T-helper 22 cell (primary cell): Measurements from ENCODE around the gene SLC2A8.
A peak's percentile ranks its signal among the peaks of the same experiment; 100 is the strongest.

ENCODE experiments used
- DNase-seq: peaks from one replicate; pipeline ENCODE4 v3.0.0-alpha.2; 2020; ENCODE audit warnings: low read depth

The SLC2A8 gene

DNA sequence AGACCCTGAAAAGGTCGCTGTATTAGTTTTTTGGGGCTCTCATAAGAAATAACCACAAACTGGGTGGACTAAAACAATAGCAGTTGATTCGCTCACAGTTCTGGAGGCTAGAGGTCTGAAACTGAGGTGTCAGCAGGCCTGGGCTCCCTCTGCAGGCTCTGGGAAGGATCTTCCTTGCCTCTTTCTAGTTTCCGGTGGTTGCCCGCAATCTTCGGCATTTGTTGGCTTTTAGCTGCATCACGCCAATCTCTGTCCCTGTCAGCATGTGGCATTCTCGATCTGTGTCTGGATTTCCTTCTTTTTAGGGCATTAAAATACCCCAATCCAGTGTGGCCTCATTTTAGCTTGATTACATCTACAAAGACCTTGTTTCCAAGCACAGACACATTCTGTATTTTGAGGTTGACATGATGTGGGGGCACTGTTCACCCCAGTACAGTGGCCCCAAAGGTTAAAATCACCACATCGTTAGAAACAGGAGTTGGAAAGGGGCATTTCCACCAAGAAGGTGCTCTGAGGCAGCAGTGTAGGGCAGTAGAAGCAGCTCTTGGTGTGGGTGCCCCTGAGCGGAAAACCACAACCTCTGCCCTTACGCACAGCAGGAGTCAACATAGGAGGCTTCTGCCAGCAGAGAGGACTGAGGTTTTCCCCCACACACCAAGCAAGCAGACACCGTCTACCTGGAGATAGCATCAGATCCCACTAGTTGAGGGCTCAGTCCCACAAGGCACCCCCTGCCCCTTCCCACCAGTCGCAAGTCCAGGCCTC is 40.7 kb downstream of the SLC2A8 start:
- DNase-seq = peak; percentile 34

DNA sequence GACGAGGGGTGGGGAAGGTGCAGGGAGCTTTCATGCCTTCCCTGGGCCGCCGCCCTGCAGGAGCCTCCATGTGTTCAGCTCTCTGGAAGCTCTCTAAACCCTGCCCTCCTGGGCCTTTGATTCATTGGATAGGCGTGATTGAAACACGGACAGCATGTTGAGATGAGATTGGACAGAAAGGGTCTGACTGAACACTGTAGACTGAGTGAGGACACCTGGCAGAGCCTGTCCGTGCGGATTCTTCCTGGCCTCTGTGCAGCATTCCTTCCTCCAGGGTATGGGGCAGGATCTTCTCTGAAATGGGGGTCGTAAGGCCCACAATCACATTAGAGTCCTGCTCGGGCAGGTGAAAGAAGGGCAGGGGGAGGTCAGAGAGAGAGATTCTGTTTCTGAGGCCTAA is 41.4 kb downstream of the SLC2A8 start:
- no peak for DNase-seq

DNA sequence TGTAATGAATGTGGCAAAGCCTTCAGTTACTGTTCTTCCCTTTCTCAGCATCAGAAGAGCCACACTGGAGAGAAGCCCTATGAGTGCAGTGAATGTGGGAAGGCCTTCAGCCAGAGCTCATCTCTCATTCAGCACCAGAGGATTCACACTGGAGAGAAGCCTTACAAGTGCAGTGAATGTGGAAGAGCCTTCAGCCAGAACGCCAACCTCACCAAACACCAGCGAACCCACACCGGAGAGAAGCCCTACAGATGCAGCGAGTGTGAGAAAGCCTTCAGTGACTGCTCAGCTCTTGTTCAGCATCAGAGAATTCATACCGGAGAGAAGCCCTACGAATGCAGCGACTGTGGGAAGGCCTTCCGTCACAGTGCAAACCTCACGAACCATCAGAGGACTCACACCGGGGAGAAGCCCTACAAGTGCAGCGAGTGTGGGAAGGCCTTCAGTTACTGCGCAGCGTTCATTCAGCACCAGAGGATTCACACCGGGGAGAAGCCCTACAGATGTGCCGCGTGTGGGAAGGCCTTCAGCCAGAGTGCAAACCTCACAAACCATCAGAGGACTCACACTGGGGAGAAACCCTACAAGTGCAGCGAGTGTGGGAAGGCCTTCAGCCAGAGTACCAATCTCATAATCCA is 47.4 kb downstream of the SLC2A8 start:
- no peak for DNase-seq

DNA sequence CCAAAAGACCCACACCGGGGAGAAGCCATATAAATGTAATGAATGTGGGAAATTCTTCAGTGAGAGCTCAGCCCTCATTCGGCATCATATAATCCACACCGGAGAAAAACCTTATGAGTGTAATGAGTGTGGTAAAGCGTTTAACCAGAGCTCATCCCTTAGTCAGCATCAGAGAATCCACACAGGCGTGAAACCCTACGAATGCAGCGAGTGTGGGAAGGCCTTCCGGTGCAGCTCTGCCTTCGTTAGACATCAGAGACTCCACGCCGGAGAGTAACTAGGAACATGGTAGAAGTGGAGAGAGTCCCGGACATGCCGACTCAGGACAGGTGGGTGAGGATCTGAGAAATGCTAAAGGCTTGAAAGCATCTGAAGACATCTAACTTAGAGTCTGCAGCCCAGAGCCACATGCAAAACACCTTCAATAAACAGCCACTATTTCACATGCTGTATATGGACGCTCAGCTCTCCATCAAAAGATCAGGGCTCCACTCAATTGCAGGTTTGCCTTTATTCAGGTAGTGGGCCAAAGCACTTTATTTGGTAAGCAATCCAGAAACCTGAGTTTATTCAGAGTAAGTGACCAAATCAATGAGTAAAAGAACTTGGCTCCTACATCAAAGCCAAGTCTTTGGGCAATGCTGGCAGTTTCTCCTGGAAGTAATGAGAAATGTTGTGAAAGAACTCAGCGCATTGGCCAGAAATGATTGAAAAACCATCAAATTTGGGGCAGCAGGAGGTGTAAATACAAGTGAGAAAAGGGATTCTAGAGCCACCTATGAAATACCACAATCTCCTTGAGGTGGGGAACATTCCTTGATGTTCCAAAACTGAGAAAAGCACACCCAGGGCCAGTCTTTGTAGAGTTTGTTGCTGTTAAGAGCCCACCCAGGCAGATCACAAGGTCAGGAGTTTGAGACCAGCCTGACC is 48.2 kb downstream of the SLC2A8 start:
- DNase-seq = no peak

DNA sequence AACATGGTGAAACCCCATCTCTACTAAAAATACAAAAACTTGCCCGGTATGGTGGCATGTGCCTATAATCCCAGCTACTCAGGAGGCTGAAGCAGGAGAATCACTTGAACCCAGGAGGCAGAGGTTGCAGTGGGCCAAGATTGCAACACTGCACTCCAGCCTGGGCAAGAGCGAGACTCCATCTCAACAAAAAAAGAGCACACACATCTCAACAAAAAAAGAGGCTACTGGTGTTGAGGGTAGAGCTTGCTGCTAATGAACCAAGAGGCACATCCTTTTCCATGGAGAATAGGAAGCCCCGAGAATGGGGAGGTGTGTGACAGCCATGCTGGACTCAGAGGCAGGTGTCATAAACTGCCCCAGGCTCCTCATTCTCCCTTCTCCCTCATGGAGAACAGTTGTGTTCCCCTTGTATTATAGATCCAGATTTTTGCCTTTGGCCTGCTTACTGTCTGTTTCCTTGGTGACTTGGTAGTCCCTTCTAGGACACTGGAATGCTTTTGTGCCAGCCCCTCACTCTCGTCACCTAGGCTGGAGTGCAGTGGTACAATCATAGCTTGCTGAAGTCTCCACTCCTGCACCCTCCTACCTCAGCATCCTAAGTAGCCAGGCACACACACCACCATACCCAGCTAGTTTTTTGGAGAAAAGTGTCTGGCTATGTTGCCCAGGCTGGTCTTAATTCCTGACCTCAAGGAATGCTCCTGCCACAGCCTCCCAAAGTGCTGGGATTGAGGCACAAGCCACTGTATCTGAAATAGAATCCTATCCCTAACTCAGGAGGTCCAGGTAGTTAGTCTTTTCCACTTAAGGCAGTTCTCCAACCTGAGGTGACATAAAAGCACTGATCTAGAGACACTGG is 49.1 kb downstream of the SLC2A8 start:
- DNase-seq = no peak

DNA sequence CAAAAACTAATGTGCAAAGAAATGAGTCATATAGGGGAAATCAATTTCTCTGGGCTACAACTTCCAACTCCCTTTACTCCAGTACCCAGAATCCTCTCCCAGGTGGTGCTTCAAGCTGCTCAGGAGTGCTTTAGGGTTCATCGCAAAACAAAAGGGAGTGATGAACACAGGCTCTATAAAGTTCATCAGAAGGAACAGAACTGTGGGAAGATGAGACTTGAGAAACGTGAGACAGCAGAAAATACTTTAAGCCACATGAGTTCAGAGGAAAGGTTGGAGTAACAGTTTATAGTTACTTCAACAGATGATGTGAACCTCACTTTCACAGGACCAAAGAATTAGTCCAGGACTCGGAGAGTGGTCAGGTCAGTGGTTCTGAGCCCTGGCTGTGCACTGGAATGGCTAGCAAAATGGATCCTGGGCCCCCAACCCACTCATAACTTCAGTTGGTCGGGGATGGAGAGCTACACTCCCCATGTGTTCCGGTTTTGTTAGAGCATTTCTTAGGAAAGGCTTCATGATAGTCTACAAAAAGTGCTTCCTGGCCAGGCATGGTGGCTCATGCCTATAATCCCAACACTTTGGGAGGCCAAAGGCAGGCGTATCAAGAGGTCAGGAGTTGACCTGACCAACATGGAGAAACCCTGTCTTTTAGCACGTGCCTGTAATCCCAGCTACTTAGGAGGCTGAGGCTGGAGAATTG is 49.9 kb downstream of the SLC2A8 start:
- no peak for DNase-seq

DNA sequence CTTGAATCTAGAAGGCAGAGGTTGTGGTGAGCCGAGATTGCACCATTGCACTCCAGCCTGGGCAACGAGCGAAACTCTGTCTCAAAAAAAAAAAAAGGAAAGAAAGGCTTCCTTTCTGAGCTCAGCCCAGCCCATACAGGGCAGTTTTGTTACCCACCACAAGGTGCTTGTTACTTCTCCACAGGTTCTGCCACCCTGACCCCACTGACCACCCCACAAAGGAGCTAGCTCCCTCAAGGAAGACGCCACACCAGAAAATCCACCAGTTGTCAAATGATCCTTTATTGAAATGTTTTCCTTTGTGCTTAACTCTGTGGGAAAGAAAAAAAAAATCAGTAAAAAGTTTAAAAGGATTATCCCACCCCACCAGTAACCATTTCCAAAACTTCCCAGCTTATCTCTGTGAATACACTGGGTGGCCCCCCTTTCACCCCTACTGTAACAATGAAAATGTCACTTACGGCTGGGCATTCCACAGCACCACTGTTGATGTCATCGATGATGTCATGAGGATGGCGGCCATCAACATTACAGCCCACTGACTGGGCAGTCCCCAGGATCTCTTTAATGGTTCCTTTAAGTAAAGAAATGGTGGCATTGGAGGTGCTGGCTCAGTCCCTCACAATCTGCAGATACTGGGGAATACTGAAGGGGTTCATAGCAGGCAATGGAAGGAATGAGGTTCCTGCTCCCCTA is 50.6 kb downstream of the SLC2A8 start:
- DNase-seq = no peak

DNA sequence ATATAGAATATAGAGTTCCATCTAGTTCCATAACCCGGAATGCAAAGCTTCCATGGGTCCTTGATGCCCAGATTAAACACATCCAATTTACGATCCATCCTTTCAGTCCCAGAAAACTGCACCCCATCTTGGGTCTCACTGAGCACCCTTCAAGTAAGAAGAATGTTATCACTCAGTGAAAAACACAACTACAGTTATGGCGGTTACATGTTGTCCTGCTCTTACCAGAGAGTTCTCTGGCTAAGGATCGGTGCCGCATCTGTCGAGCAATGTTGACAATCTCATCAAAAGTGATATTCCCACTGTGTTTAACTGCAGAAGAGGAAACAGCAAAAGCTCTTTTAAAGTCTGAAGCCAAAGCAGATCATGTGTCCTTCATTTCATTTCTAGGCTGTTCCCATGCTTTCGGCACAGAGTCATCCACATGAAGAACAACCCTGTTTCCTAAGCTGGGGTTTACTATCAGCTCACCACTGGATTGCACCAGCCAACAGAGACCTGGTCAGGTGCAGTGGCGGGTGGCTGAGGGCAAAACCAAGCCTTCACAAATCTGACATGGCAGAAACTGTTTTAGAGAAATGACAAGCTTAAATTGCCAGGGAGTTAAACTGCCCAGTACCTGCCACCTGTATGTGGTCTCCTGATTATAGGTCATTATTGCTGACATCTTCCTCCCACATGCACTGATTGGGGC is 51.3 kb downstream of the SLC2A8 start:
- no peak for DNase-seq

DNA sequence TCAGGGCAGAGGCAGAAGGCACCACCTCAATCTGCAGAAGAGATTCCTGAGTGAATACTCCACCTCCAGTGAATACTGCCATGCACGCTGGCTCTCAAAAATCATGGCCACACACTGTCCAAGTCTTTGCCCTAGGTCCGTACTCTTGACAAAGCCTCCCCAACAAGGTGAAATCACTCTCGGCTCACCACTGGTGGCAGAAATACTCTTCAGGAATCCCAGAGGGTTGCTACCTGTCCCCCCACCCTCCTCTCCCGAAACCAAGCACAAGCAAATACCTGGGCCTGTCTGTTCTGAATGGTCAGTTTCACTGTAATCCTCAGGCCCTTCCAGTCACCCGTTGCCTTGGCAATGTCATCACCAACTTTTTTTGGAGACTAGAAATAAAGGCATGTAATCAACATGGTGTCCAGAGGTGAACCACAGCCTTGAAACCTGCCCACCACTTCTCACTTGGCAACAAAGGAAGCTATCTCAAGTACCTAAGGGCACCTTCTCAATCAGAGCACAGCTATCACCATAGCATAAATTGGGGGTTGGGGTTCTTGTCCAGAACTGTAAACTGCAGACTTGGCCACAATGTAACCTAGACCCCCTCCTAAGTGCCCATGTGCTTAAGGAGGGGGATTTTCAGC is 52.5 kb downstream of the SLC2A8 start:
- no peak for DNase-seq

DNA sequence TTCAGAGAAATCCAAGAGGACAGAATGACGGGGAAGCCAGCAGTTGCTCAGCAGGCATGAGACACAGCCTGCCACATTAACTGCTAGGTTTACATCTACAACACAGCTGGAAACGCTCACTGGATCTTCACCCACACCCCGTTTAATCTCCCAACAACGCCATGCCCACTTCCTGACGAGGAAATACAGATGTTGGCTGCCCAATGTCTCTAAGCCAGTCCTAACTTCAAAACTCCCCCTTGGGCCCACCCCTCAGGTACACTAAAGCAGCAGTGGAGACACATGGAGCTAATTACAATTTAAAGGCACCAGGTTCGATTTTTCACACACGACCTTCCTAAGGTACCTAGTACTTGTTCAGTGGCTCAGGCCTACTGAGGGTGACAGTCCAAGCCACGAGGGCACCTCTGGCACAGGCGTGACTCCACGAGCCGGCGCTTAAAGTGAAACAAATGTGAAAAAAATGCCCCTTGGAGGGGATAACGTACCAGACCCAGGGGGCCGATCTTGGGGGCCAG is 53.3 kb downstream of the SLC2A8 start:
- no peak for DNase-seq

DNA sequence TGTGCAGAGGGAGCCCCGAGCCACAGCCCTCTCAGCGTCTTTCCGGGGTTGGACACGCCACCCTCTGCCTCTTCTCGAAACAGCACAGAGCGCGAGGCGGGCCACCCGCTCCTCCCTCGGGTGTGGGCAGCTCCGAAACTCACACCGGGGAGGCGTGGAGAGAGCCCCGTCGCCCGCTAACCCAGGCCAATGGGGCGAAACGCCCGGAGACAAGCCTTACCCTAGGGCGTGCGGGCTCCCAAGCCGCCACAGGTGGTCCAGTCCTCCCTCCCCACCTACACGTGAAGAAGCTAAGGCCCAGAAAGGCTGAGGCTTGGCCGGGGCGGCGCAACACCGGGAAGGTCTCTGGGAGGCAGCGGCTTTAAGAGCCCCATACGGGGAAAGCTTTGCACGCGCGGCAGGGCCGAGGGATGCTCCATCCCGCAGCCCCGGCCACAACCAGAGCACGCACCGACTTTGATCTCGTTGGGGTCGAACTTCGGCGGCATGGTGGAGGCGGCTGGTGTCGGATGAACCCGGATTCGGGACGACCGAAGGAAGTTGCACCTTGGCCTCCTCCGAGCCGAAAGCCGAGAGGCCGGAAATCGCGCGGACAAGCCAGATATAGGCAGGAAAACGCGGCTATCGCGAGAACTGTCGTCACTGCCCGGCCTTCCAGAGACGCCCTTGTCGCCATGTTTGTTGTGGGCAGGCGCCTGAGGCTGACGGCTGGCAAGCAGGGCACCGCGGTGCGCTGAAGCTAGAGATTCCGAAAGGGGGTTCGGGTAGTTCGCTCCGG is 54.0 kb downstream of the SLC2A8 start, which contains the start of the genes LRSAM1 and RPL12:
Gene LRSAM1 (plus strand): TSS at position 681 of the 778 bp plus-strand sequence. CDS start 3,018 bp downstream, outside the sequence.
Gene RPL12 (minus strand): TSS at position 577 of the 778 bp plus-strand sequence. CDS start 89 bp downstream, at position 488.
- DNase-seq = peak; percentile 92

DNA sequence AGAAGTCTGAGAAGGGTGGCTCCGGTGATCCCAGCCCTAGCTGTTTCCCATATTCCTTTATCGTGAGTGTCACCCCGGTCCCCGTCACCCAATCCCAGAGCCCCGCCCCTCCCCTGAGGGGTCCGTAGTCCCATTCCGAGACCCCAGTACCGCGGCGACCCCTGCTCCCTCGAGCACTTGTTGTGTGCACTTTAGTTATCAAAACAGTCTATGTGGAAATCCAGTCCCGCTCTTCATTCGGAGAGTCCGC is 54.6 kb downstream of the SLC2A8 start:
- DNase-seq = no peak

DNA sequence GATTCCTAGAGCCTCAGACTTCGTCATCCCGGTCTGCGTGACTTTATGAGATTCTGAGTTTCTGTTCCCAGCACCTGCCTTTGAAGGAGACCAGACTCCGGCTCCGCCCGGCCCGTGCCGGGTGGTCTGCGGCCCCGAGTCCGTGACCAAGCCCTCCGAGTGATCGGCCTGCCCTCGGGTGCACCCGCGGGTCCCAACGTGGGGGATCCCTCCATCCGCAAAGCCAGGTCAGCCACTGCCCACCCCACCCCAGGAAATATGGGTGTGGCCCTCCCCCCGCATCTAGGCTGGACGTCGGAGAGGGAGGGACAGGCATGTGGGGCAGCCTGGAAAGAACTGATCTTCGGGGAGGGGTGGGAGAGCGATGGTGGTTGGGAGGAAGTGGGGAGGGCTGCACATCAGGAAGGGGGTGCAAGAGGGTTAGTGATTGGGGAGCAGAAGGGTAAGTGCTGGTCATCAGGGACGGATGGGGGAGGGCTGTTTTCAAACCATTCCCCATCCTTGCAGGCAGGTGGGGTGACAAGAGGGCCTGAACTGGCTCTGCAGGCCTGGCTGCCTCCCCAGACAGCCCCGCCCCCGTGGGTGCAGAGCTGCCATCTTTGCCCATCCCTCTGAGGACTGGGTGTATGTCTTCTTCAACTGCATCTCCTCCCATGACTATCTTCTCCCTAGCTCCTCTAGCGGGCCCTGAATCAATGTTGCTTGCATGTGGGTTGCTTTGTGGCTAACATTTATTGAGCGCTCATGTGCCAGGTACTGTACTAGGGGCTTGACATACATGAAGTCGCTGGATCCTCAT is 55.1 kb downstream of the SLC2A8 start:
- DNase-seq = peak; percentile 14

DNA sequence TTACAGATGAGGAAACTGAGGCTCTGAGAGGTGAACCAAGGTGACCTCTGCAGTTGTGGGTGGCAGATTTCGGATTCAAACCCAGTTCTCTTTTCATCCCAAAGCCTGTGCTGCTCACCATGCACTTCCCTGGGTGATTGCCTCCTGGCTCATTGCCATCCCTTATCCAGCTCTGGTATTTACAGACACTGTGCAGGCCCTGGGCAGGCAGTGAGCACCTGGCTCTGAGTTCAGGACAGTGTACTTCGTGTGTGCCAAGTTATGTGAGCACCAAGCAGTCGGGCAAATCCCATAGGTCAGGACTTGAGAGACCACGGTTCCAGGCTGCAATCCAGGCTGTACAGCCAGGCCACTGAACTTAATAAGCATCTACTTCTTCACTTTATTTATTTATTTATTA is 55.7 kb downstream of the SLC2A8 start:
- DNase-seq = no peak

DNA sequence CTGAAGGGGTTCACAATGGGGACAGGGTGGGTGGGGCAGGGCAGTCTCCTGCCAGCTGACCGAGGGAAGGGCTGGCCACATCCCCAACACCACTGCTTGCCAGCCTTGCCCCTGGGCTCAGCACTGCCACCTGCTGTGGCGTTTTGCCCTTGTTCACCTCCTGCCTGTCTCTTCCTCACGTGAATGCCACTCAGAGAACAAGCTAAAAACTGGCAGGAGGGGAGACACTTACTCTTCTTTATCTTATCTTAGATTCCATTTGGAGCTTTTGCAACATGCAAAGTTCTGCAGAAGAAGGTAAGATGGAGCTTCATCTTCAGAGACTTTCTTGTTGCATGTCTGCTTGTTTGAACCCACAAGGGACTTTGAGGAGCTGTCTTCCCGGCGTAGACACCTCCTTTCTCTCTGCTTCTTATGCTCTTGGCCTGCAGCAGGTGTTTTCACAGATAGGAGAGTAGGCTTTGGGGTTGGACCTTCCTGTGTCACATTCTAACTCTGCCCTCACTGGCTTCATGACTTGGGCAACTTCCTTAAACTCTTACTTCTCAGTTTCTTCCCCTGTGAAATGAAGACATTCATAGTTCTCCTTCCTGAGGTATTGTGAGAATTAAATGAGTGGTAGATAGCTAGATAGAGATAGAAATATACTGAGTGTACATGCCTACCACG is 58.5 kb downstream of the SLC2A8 start:
- DNase-seq = no peak

DNA sequence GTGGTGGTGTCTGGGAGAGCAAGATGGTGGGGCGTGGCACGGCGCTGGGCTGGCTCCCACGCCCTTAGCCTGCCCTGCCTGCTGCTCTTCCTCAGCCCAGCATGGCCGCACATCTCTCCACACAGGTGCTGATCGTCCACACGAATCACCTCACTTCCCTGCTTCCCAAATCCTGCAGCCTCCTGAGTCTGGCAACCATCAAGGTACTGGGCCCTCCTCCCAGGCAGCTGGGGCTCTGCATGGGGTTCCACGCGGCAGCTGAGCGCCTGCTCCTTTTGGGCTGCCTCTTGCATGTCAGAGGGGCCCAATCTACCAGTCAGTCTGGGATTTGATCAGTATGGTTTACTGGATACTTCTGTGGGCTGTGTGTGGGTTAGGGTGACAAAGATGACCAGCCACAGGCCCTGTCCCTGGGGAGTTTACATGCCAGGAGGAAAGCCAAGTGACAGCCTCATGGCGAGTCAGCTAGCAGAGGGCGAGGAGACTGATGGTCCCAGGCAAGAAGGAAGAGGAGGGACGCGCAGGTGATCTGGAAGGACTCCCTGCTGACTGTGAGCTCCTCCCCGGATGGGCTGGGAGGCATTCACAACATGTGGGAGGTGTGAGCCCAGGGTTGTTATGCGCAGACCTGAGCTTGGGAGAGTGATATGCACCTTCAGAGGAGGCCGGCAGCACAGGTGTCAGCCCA is 60.4 kb downstream of the SLC2A8 start:
- DNase-seq = no peak
